ENCODE data around the gene HTN1.
"Not testable (repeated sequence)": the region's sequence is repeated elsewhere in the genome, so short reads cannot be mapped to it uniquely, and the experiment has no call there.

GRCh38 chr4:70039928-70040327, 10.3 kb upstream of the HTN1 start:
- TF ChIP-seq, protein P1, sequence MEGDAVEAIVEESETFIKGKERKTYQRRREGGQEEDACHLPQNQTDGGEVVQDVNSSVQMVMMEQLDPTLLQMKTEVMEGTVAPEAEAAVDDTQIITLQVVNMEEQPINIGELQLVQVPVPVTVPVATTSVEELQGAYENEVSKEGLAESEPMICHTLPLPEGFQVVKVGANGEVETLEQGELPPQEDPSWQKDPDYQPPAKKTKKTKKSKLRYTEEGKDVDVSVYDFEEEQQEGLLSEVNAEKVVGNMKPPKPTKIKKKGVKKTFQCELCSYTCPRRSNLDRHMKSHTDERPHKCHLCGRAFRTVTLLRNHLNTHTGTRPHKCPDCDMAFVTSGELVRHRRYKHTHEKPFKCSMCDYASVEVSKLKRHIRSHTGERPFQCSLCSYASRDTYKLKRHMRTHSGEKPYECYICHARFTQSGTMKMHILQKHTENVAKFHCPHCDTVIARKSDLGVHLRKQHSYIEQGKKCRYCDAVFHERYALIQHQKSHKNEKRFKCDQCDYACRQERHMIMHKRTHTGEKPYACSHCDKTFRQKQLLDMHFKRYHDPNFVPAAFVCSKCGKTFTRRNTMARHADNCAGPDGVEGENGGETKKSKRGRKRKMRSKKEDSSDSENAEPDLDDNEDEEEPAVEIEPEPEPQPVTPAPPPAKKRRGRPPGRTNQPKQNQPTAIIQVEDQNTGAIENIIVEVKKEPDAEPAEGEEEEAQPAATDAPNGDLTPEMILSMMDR (conservative IDR thresholded peaks at IDR 0.05): not testable (repeated sequence)
- not testable (repeated sequence) for TF ChIP-seq EZH2 (IDR thresholded peaks at IDR 0.05; ENCODE audit: low read depth)

Measured in PC-9 (cell line).